KMS-11 (cell line): ENCODE data around the gene WIPF3.

Experiments used
- H2AFZ ChIP-seq: fragments of 200-600 bp; sonication (generic); 2 replicates; pipeline ENCODE4 v1.6.1; 2016; ENCODE audit warnings: antibody characterized with exemption, mixed run types, low read depth
- H3K27ac ChIP-seq: fragments of 200-600 bp; sonication (generic); 2 replicates; pipeline ENCODE4 v1.6.1; 2016; ENCODE audit warnings: mild to moderate bottlenecking, mixed run types
- H3K27me3 ChIP-seq: fragments of 200-600 bp; sonication (generic); 2 replicates; pipeline ENCODE4 v1.6.1; 2017; ENCODE audit warnings: mild to moderate bottlenecking, low read depth, mixed run types, moderate library complexity; ENCODE audit not compliant: insufficient read depth
- H3K36me3 ChIP-seq: fragments of 200-600 bp; sonication (generic); 2 replicates; pipeline ENCODE4 v1.6.1; 2017; ENCODE audit warnings: mild to moderate bottlenecking, mixed run types; ENCODE audit not compliant: insufficient read depth
- H3K4me1 ChIP-seq: fragments of 200-600 bp; sonication (generic); 2 replicates; pipeline ENCODE4 v1.6.1; 2016; ENCODE audit warnings: mild to moderate bottlenecking, low read depth, mixed run types; ENCODE audit not compliant: poor library complexity, severe bottlenecking
- H3K4me2 ChIP-seq: fragments of 200-600 bp; sonication (generic); 2 replicates; pipeline ENCODE4 v1.7.0; 2016; ENCODE audit warnings: mild to moderate bottlenecking, mixed run types
- H3K4me3 ChIP-seq: fragments of 200-600 bp; sonication (generic); IDR thresholded peaks from 2 replicates; pipeline ENCODE4 v1.6.1; 2017; ENCODE audit warnings: low read depth, low read length, mixed read lengths; ENCODE audit not compliant: insufficient read depth
- H3K79me2 ChIP-seq: fragments of 200-600 bp; sonication (generic); 2 replicates; pipeline ENCODE4 v1.6.1; 2016; ENCODE audit warnings: low read depth, mixed run types; ENCODE audit not compliant: insufficient read depth
- H3K9ac ChIP-seq: fragments of 200-600 bp; sonication (generic); 2 replicates; pipeline ENCODE4 v1.6.1; 2016; ENCODE audit warnings: mild to moderate bottlenecking, mixed run types
- H4K20me1 ChIP-seq: fragments of 200-600 bp; sonication (generic); 2 replicates; pipeline ENCODE4 v1.6.1; 2016; ENCODE audit warnings: mild to moderate bottlenecking, mixed run types; ENCODE audit not compliant: insufficient read depth
- CTCF ChIP-seq: fragments of 200-600 bp; sonication (generic); conservative IDR thresholded peaks from 2 replicates; pipeline ENCODE4 v1.6.1; 2017; ENCODE audit warnings: low read depth, mild to moderate bottlenecking, antibody characterized with exemption, low read length, moderate library complexity, mixed read lengths

Gene WIPF3

GRCh38 chr7:29865526-29865925, 59.2 kb downstream of the WIPF3 start:
- Histone ChIP-seq H3K79me2 (no peaks in the 10 kb centered on the region), H3K4me1 (peaks cover 10% of the 10 kb centered on the region), H3K36me3 (no peaks in the 10 kb centered on the region), H3K27me3 (no peaks in the 10 kb centered on the region), H2AFZ (no peak overlapping the region), H3K27ac (no peak overlapping the region), H4K20me1 (no peaks in the 10 kb centered on the region), H3K4me2 (no peak overlapping the region), H3K9ac (no peak overlapping the region), H3K4me3 (no peak overlapping the region)
- no peak for TF ChIP-seq CTCF

GRCh38 chr7:29866490-29866930, 60.2 kb downstream of the WIPF3 start:
- Histone ChIP-seq H2AFZ (no peak overlapping the region), H3K36me3 (no peaks in the 10 kb centered on the region), H3K79me2 (no peaks in the 10 kb centered on the region), H4K20me1 (no peaks in the 10 kb centered on the region), H3K4me2 (no peak overlapping the region), H3K4me1 (peaks cover 10% of the 10 kb centered on the region), H3K27me3 (no peaks in the 10 kb centered on the region), H3K9ac (no peak overlapping the region), H3K27ac (no peak overlapping the region), H3K4me3 (no peak overlapping the region)
- TF ChIP-seq CTCF: no peak

GRCh38 chr7:29871787-29872398, 65.6 kb downstream of the WIPF3 start:
- Histone ChIP-seq H4K20me1 (no peaks in the 10 kb centered on the region), H3K4me1 (peaks cover 32% of the 10 kb centered on the region), H2AFZ (no peak overlapping the region), H3K4me2 (no peak overlapping the region), H3K27me3 (no peaks in the 10 kb centered on the region), H3K79me2 (no peaks in the 10 kb centered on the region), H3K36me3 (no peaks in the 10 kb centered on the region), H3K4me3 (no peak overlapping the region), H3K9ac (no peak overlapping the region), H3K27ac (no peak overlapping the region)
- TF ChIP-seq CTCF: no peak

GRCh38 chr7:29873644-29874294, 67.5 kb downstream of the WIPF3 start:
- peak overlapping the region; percentile 64 for H2AFZ ChIP-seq
- no peak overlapping the region for H3K4me3 ChIP-seq
- peak overlapping the region; percentile 25; the same call in 1 of the 2 replicates for H3K9ac ChIP-seq
- H3K79me2 ChIP-seq: no peaks in the 10 kb centered on the region
- no peaks in the 10 kb centered on the region for H4K20me1 ChIP-seq
- TF ChIP-seq CTCF: no peak
- peak overlapping the region; percentile 70 for H3K27ac ChIP-seq
- no peaks in the 10 kb centered on the region for H3K27me3 ChIP-seq
- peaks cover 34% of the 10 kb centered on the region for H3K4me1 ChIP-seq
- H3K4me2 ChIP-seq: peak overlapping the region; percentile 73
- H3K36me3 ChIP-seq: no peaks in the 10 kb centered on the region
